HCT116 (cell line): ENCODE results near the gene ASB8. TPM values are rescaled to one million over a fixed set of nuclear protein-coding genes. Genes with fewer than 3 reads are reported as not detected.

Experiments used
- ATAC-seq: fragments of 200-7000 bp; cut with Tn5 transposase; 2 replicates; pipeline ENCODE4 v1.9.1; 2020; ENCODE audit warnings: mild to moderate bottlenecking, moderate library complexity
- BruUV-seq: library from RNA; stranded (reverse); fragments of 400-500 nt; replicated peaks from 2 replicates; lab custom pipeline; 2021; lab: Mats Ljungman, UMichigan
- CTCF ChIA-PET: fragments of 300-600 bp; sonication (Branson Sonifier 250); formaldehyde crosslinking; loops from one replicate; lab custom pipeline; 2021; ENCODE audit warnings: antibody characterized with exemption; lab: Charles Lee
- POLR2A ChIA-PET: fragments of 300-600, 350-600 bp; sonication (Branson Sonifier 250); formaldehyde crosslinking; loops from one replicate; lab custom pipeline; 2021; ENCODE audit warnings: antibody characterized with exemption; lab: Charles Lee
- RAD21 ChIA-PET, 2 experiments: fragments of 300-600 bp; sonication (Branson Sonifier 250); formaldehyde crosslinking; loops; one replicate each; lab custom pipeline; 2023; ENCODE audit warnings: low total read pairs in 2 of 2; ENCODE audit not compliant: uncharacterized antibody in 2 of 2, unreplicated experiment in 2 of 2, low non-redundant PET in 1 of 2; lab: Charles Lee
- DNase-seq: peaks from one replicate; pipeline ENCODE4 v3.0.0-alpha.2; 2010; ENCODE audit warnings: low read depth, low spot score
- H2AFZ ChIP-seq: fragments of 200-600 bp; shearing (Covaris generic), sonication (generic); 2 replicates; pipeline ENCODE4 v1.6.1; 2017; ENCODE audit warnings: low read depth, mixed run types, mixed read lengths, antibody characterized with exemption, low read length; ENCODE audit not compliant: poor library complexity, severe bottlenecking
- H3K27ac ChIP-seq: 2 replicates; pipeline ENCODE4 v1.5.1; 2012; ENCODE audit warnings: low read depth, low read length
- H3K27me3 ChIP-seq: fragments of 200-600 bp; sonication (generic); 2 replicates; pipeline ENCODE4 v1.6.1; 2016; ENCODE audit warnings: mixed run types, low read length, mixed read lengths; ENCODE audit not compliant: insufficient read depth
- H3K36me3 ChIP-seq, 2 experiments: fragments of 200-500 bp in 1 of 2; fragments of 200-600 bp in 1 of 2; sonication (Bioruptor generic) in 1 of 2; sonication (generic) in 1 of 2; 2 replicates each; pipeline versions ENCODE4 v1.5.1 to v1.6.1; 2014 to 2016; ENCODE audit warnings: low read length in 2 of 2, inconsistent platforms in 1 of 2, mixed read lengths in 1 of 2, mixed run types in 1 of 2; ENCODE audit not compliant: insufficient read depth in 2 of 2, control insufficient read depth in 1 of 2
- H3K4me1 ChIP-seq, 2 experiments: fragments of 200-600 bp in 1 of 2; sonication (generic) in 1 of 2; 2 replicates each; pipeline versions ENCODE4 v1.5.1 to v1.6.1; 2012 to 2017; ENCODE audit warnings: low read length in 2 of 2, inconsistent platforms in 1 of 2, mild to moderate bottlenecking in 1 of 2, mixed read lengths in 1 of 2, mixed run types in 1 of 2, moderate library complexity in 1 of 2; ENCODE audit not compliant: insufficient read depth in 2 of 2, control insufficient read depth in 1 of 2
- H3K4me2 ChIP-seq: fragments of 200-600 bp; sonication (generic); 2 replicates; pipeline ENCODE4 v1.6.1; 2017; ENCODE audit warnings: mixed run types, low read length, mixed read lengths
- H3K4me3 ChIP-seq, 2 experiments: fragments of 200-600 bp in 1 of 2; sonication (generic) in 1 of 2; replicated peaks in 1 of 2; 2 replicates each; pipeline ENCODE4 v1.5.1; 2011 to 2016; ENCODE audit warnings: low read length in 2 of 2, control low read depth in 1 of 2, low read depth in 1 of 2, mild to moderate bottlenecking in 1 of 2, mixed read lengths in 1 of 2, mixed run types in 1 of 2
- H3K79me2 ChIP-seq: fragments of 200-600 bp; sonication (generic); 2 replicates; pipeline ENCODE4 v1.6.1; 2017; ENCODE audit warnings: mild to moderate bottlenecking, mixed run types, low read length, moderate library complexity, mixed read lengths; ENCODE audit not compliant: insufficient read depth
- H3K9ac ChIP-seq: fragments of 200-600 bp; sonication (generic); 2 replicates; pipeline ENCODE4 v1.6.1; 2016; ENCODE audit warnings: low read length, mixed read lengths
- H3K9me2 ChIP-seq: fragments of 200-600 bp; sonication (generic), shearing (Covaris generic); 2 replicates; pipeline ENCODE4 v1.6.1; 2017; ENCODE audit warnings: mixed run types, mild to moderate bottlenecking, moderate library complexity; ENCODE audit not compliant: insufficient read depth
- H3K9me3 ChIP-seq, 2 experiments: fragments of 200-500 bp in 1 of 2; fragments of 200-600 bp in 1 of 2; sonication (Bioruptor generic) in 1 of 2; sonication (generic) in 1 of 2; 2 replicates each; pipeline ENCODE4 v1.6.1; 2014 to 2017; ENCODE audit warnings: low read length in 2 of 2, mixed read lengths in 2 of 2, inconsistent platforms in 1 of 2, low read depth in 1 of 2, mild to moderate bottlenecking in 1 of 2, mixed run types in 1 of 2, moderate library complexity in 1 of 2; ENCODE audit not compliant: control insufficient read depth in 1 of 2, insufficient read depth in 1 of 2
- H4K20me1 ChIP-seq: fragments of 200-600 bp; sonication (generic), shearing (Covaris generic); 2 replicates; pipeline ENCODE4 v1.6.1; 2017; ENCODE audit warnings: mixed run types, mild to moderate bottlenecking, moderate library complexity; ENCODE audit not compliant: insufficient read depth
- CBX3 ChIP-seq: IDR thresholded peaks from 2 replicates; pipeline ENCODE4 v1.6.1; 2012; ENCODE audit warnings: low read depth
- CEBPB ChIP-seq: IDR thresholded peaks from 2 replicates; pipeline ENCODE4 v1.6.1; 2012; ENCODE audit warnings: low read depth
- RAD21 ChIP-seq: IDR thresholded peaks from 2 replicates; pipeline ENCODE4 v1.6.1; 2012; ENCODE audit warnings: low read depth, mild to moderate bottlenecking
- SIN3A ChIP-seq: IDR thresholded peaks from 2 replicates; pipeline ENCODE4 v1.6.1; 2012; ENCODE audit warnings: low read depth
- intact Hi-C: fragments of 100-400 bp; cut with micrococcal nuclease; formaldehyde crosslinking; loops from 2 replicates; pipeline ENCODE4 v1.10.0; 2022
- total RNA-seq: library from RNA; stranded (reverse); gene quantifications from one replicate; pipeline ENCODE4 v1.2.1, GENCODE V29; 2021; ENCODE audit not compliant: unreplicated experiment
- TF ChIP-seq, protein P1 (sequence below): IDR thresholded peaks from 2 replicates; pipeline ENCODE4 v1.6.1; 2012
- TF ChIP-seq, protein P2 (sequence below): IDR thresholded peaks from 2 replicates; pipeline ENCODE4 v1.6.1; 2012
- TF ChIP-seq, protein P3 (sequence below), 3 experiments: fragments of 200-600 bp in 1 of 3; sonication (generic) in 1 of 3; IDR thresholded peaks in 2 of 3; conservative IDR thresholded peaks in 1 of 3; 2 replicates each; pipeline ENCODE4 v1.5.1; 2012 to 2017; ENCODE audit warnings: low read depth in 2 of 3, low read length in 2 of 3, antibody characterized with exemption in 1 of 3, borderline replicate concordance in 1 of 3, control low read depth in 1 of 3, mild to moderate bottlenecking in 1 of 3, mixed read lengths in 1 of 3, mixed run types in 1 of 3, moderate library complexity in 1 of 3; ENCODE audit not compliant: insufficient read depth in 1 of 3

ASB8 gene
- total RNA-seq, 1 experiment from 2014 or later, result 14.0 TPM

DNA sequence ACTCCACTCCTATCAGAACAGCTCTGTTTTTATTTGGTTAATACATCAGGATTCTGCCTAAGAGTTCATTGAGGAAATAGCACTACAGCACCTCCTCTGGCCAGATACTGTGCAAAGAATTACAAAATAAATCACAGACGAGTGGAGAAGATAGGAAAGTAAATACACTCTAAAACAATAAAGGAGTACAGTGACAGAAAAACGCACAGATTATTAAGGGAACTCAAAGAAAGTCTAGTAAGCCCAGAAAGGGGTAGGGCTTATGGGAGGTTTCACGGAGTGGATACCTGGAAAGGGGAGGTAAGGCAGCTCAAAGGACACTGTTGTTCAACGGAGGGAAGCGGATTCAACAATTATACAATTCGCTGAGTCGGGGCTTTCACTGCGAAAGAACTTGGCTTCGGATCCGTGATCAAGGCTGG lies 40.2 kb upstream of the ASB8 start:
- Histone ChIP-seq H3K27me3 (no peaks in the 10 kb centered on the region), H3K4me1 (peaks cover 10 to 20% of the 10 kb centered on the region in 2 experiments; a peak in 3 of 4 replicates), H2AFZ (peak overlapping the region; percentile 99), H4K20me1 (no peaks in the 10 kb centered on the region), H3K27ac (peak overlapping the region; percentile 62), H3K79me2 (no peaks in the 10 kb centered on the region), H3K9ac (peak overlapping the region; percentile 65), H3K9me3 (no peaks in the 10 kb centered on the region), H3K4me3 (peak overlapping the region; percentile 54 to 69), H3K36me3 (no peaks in the 10 kb centered on the region), H3K9me2 (no peaks in the 10 kb centered on the region), H3K4me2 (peak overlapping the region; percentile 96)
- TSS peak; percentile 96 for BruUV-seq
- DNase-seq (peak; percentile 23), ATAC-seq (peak; percentile 64)
- ChIA-PET POLR2A (interaction anchor here (1.2 kb wide), 1 partner anchor 292 kb away, joined by 5 read pairs; the partner anchor contains the start of gene VDR), CTCF (interaction anchor here (0.6 to 2.4 kb wide), 15 partner anchors 8 to 1166 kb away, joined by 3 to 13 read pairs (median 3); partner anchors contain the start of genes ASB8, CCDC184 and VDR)
- intact Hi-C loops, result loop anchor here (5.0 to 10.0 kb wide), 2 partner anchors 155 to 257 kb away; partner anchors contain the start of gene ZNF641
- TF ChIP-seq RAD21, result peak; percentile 35; the same call in 1 of the 2 replicates
- TF ChIP-seq, protein P1, sequence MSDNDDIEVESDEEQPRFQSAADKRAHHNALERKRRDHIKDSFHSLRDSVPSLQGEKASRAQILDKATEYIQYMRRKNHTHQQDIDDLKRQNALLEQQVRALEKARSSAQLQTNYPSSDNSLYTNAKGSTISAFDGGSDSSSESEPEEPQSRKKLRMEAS, result 0 out of 2 replicates have a peak, but pooled peaks have one; percentile 19
- TF ChIP-seq, protein P2, sequence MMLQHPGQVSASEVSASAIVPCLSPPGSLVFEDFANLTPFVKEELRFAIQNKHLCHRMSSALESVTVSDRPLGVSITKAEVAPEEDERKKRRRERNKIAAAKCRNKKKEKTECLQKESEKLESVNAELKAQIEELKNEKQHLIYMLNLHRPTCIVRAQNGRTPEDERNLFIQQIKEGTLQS, result no peak
- peak; percentile 51; the same call in 1 of the 2 replicates for TF ChIP-seq SIN3A
- TF ChIP-seq CBX3, result no peak; the same call in 1 of the 2 replicates
- TF ChIP-seq, protein P3, sequence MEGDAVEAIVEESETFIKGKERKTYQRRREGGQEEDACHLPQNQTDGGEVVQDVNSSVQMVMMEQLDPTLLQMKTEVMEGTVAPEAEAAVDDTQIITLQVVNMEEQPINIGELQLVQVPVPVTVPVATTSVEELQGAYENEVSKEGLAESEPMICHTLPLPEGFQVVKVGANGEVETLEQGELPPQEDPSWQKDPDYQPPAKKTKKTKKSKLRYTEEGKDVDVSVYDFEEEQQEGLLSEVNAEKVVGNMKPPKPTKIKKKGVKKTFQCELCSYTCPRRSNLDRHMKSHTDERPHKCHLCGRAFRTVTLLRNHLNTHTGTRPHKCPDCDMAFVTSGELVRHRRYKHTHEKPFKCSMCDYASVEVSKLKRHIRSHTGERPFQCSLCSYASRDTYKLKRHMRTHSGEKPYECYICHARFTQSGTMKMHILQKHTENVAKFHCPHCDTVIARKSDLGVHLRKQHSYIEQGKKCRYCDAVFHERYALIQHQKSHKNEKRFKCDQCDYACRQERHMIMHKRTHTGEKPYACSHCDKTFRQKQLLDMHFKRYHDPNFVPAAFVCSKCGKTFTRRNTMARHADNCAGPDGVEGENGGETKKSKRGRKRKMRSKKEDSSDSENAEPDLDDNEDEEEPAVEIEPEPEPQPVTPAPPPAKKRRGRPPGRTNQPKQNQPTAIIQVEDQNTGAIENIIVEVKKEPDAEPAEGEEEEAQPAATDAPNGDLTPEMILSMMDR (IDR thresholded peaks at IDR 0.05 in 2 of 3, conservative IDR thresholded peaks at IDR 0.05 in 1 of 3; ENCODE audit: borderline replicate concordance in 1 of 3, insufficient read depth in 1 of 3, low read depth in 2 of 3, low read length in 2 of 3), result peak; percentile 36 to 69 (median 59); a peak in 5 of 6 replicates
- no peak for TF ChIP-seq CEBPB
- TF ChIP-seq, all 23 proteins: peak for 4
- RAD21 ChIA-PET, result no interaction called here
